Mononuclear cell (primary cell): ENCODE measurements around the gene FAM187B. TPM values are rescaled to one million over a fixed set of nuclear protein-coding genes. Genes with fewer than 3 reads are reported as not detected.

Experiments
- H3K27me3 ChIP-seq: 2 replicates; pipeline ENCODE4 v1.6.0; 2011; ENCODE audit warnings: low read length, control low read depth; ENCODE audit not compliant: insufficient read depth
- H3K4me1 ChIP-seq: 2 replicates; pipeline ENCODE4 v1.5.1; 2011; ENCODE audit warnings: mild to moderate bottlenecking, low read length, control low read depth; ENCODE audit not compliant: insufficient read depth
- H3K4me3 ChIP-seq: 2 replicates; pipeline ENCODE4 v1.5.1; 2011; ENCODE audit warnings: mild to moderate bottlenecking, low read length, moderate library complexity
- H3K9me3 ChIP-seq: 2 replicates; pipeline ENCODE4 v1.5.1; 2011; ENCODE audit warnings: low read depth, mild to moderate bottlenecking, control low read depth, low read length
- total RNA-seq: library from RNA; depleted of rRNA; stranded (reverse); fragments of >200 nt; gene quantifications from one replicate; pipeline ENCODE4 v1.2.3, GENCODE V29; 2012

FAM187B gene
- 0.21 TPM for total RNA-seq

DNA sequence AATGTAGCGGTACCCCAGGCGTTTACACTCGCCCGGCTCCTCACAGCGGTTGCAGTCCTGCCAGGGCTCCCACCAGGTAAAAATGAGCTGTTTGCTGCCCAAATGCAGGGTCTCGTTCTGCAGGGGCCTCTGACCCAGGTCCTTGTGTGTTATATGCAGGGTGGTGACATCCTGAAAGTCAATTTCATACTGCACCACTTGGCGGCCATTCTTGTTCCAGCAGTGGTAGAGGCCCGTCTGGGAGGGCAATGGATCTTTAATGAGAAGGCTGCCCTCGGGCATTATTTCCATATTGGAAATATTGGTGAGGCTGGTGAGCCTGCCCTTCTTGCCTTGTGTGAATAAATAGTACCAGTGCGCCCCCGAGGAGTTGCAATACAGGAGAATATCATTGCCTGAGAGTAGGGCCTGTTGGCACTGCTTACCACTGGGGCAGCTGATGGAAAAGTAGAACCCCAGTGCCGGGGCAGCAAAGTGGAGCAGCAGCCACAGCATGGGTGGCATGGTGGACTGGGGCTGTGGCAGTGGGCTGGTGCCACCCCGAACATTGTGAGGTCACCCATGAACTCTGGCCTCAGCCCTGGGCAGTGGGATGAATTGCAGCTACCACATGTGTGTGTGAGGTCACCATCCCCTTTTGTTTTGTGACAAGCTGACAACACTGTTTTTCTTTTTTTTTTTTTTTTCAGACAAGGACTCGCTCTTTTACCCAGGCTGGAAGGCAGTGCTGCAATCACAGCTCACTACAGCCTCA is at the start of gene FAM187B:
TSS of gene FAM187B (minus strand) at position 563 of the 754 bp plus-strand sequence. CDS start at position 504, 59 bp downstream.
- H3K4me3 ChIP-seq: no peak within 1 kb of the TSS
- H3K27me3 ChIP-seq: no peaks in the 10 kb centered on the region
- peaks cover 11% of the 10 kb centered on the region for H3K4me1 ChIP-seq
- no peaks in the 10 kb centered on the region for H3K9me3 ChIP-seq

DNA sequence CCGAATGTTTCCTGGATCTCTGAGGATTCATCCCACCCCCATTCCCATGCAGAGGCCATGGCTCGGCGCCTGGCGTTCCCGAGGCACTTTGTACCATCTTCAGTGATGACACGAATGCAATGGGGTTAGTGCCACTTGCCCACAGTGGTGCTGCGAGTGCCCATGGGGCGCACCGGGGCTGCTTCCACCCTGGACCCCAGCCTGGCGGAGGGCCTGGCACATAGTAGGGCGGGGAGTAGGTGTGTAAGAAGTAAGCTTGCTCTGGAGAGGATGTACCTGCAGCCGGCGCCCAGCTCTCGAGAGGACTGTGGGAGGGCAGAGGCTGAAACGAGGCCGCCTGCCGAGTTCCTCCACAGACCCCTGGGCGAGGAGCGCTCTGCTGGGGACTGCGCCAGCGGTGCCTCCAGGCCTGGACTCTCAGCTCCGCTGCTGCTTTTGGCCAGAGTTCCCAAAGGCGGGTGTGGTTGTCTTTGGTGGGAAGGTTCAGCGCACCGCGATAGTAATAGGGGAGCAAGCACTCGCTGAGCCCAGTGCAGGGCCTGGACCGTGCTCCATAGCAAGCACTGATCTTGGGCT is 48.3 kb upstream of the FAM187B start:
- no peaks in the 10 kb centered on the region for H3K27me3 ChIP-seq
- no peaks in the 10 kb centered on the region for H3K9me3 ChIP-seq
- H3K4me3 ChIP-seq: no peak overlapping the region
- H3K4me1 ChIP-seq: peaks cover 30% of the 10 kb centered on the region

DNA sequence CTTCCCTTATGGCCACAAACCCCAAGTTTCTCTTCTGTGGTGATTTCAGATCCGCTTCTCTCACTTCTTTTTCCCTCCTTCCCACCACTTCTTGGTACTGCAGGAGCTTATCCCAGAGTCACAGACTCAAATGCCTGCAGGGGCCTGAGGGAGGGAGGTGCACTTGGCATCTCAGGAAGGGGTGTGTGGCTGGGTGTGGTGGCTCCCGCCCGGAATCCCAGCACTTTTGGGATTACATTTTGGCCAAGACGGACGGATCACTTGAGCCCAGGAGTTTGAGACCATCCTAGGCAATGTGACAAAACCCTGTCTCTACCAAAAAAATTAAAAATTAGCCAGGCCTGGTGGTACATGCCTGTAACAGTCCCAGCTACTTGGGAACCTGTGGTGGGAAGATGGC is 45.8 kb upstream of the FAM187B start:
- no peaks in the 10 kb centered on the region for H3K27me3 ChIP-seq
- no peaks in the 10 kb centered on the region for H3K9me3 ChIP-seq
- no peak overlapping the region for H3K4me3 ChIP-seq
- H3K4me1 ChIP-seq: peaks cover 33% of the 10 kb centered on the region

- peaks cover 33% of the 10 kb centered on the region for H3K4me1 ChIP-seq
- H3K9me3 ChIP-seq: no peaks in the 10 kb centered on the region
- H3K27me3 ChIP-seq: no peaks in the 10 kb centered on the region
- H3K4me3 ChIP-seq: no peak overlapping the region
Measured at GRCh38 chr19:35273686-35274259, 45.2 kb upstream of the FAM187B start.

GRCh38 chr19:35272954-35273649 is 44.6 kb upstream of the FAM187B start:
- Histone ChIP-seq H3K27me3 (no peaks in the 10 kb centered on the region), H3K4me1 (peaks cover 33% of the 10 kb centered on the region), H3K4me3 (no peak overlapping the region), H3K9me3 (no peaks in the 10 kb centered on the region)

DNA sequence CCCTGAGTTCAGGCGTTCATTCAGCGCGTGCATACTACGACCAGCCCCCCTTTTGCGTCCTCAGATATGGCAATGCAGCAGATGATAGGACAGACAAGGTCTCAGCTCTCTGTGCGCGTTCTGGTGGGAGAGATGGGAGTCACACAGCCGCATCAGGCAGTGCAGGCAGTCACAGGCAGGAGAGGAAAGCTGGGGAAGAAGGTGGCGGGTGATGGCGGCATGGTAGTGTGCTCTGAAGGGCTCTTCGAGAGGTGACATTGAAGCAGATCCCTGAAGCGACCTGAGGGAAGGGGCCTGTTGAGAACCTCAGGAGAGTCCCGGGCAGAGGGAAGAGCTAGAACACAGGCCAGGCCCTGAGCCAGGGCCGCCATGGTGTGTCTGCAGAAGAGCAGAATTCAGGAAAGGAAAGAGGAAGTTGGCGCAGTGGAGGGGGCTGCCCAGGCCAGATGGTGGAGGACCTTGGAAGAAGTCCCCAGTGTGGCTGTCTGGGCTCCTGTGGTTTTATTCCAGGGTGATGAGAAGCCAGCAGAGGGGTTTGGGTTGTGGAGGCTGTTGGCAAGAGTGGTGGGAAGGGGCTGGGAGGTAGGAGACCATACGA is 43.7 kb upstream of the FAM187B start:
- H3K9me3 ChIP-seq: no peaks in the 10 kb centered on the region
- no peak overlapping the region for H3K4me3 ChIP-seq
- H3K27me3 ChIP-seq: no peaks in the 10 kb centered on the region
- H3K4me1 ChIP-seq: peaks cover 37% of the 10 kb centered on the region

DNA sequence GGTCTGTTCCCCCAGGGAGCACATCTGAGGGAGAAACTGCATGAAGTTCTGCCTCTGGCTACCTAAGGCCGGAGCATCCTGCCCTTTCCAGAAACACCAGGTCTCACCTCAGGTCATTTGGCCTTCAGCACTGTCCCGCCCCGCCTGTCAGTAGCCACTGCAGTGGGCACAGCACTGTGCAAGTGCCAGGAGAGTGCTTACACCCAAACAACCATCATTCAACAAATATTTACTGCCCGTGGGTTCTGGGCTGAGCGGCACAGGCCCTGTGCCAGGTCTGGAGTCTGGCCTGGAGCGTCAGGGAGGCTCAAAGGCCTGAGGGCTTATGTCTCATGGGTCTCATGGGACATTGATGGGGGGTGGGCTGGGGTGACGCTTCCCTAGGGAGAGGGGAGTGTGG is 43.0 kb upstream of the FAM187B start:
- Histone ChIP-seq H3K27me3 (no peaks in the 10 kb centered on the region), H3K4me3 (no peak overlapping the region), H3K4me1 (peaks cover 44% of the 10 kb centered on the region), H3K9me3 (no peaks in the 10 kb centered on the region)

DNA sequence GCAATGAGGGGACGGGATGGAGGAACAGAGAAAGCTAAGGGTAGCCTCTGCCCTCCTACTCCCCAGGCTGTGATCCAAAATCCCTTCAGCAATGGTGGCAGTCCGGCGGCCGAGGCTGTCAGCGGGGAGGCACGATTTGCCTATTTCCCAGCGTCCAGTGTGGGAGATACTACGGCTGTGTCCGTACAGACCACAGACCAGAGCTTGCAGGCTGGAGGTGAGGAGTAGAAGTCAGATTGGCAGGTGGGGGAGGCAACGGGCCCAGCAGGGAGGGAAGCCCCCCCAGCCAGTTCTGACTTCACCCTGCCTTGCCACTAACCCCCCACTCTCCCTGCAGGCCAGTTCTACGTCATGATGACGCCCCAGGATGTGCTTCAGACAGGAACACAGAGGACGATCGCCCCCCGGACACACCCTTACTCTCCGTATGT is 41.9 kb upstream of the FAM187B start:
- Histone ChIP-seq H3K9me3 (no peaks in the 10 kb centered on the region), H3K4me1 (peaks cover 56% of the 10 kb centered on the region), H3K27me3 (no peaks in the 10 kb centered on the region), H3K4me3 (no peak overlapping the region)

DNA sequence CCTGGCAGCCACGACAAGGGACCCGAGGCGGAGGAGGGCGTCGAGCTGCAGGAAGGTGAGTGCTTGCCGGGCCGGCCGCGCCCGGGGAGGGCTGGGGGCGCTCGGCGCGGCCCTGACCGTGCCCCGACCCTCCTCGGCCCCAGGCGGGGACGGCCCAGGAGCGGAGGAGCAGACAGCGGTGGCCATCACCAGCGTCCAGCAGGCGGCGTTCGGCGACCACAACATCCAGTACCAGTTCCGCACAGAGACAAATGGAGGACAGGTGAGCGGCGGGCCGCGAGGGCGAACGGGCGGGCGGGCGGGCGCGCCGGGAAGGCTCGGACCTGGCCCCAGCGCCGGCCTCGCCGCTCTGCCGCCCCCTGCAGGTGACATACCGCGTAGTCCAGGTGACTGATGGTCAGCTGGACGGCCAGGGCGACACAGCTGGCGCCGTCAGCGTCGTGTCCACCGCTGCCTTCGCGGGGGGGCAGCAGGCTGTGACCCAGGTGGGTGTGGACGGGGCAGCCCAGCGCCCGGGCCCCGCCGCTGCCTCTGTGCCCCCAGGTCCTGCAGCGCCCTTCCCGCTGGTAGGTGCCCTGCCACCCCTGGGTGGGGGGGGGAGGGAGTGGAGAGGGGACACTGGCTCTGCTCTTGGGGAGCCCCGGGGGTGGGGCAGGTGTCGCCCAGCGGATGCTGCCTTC is 41.0 kb upstream of the FAM187B start:
- Histone ChIP-seq H3K9me3 (no peaks in the 10 kb centered on the region), H3K27me3 (no peaks in the 10 kb centered on the region), H3K4me1 (peaks cover 64% of the 10 kb centered on the region), H3K4me3 (peak overlapping the region; percentile 54)

DNA sequence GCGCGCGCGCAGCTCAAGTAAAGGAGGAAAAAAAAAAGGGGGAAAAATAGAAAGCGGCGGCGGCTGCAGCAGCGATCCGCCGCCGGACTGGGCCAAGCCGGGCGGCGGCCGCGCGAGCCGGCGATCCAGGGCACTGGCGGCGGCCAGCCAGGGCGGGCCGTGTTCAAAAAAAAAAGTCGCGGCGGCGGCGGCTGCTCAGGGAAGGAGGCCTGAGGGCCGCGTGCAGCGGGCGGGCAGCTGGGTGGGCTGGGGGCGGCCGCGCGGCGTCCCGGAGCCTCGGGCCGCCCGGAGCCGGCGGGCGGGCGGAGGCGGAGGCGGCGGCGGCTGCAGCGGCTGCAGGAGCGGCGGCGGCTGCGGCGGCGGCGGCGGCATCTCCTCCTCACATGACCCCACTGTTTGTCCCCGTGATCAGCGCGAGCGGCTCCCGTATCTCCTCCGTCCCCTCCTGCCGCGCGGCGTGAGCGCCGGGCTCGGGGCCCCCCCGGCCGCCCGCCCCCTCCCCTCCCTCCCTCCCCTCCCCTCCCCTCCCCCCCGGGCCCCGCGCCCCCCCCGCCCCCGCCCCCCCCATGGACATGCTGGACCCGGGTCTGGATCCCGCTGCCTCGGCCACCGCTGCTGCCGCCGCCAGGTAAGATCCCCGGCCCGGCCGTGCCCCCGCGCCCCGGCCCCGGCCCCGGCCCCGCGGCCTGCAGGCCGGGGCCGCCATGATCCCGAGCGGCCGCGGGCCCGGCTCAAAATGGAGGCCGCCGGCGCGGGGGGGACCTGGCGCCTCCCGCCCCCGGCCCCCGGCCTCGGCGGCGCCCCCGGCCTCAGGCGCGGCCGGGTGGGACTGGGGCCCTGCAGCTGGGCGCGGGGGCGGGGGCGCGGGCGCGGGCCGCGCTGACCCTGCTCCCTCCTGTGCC is 40.2 kb upstream of the FAM187B start, which contains the start of gene USF2:
TSS of gene USF2 (plus strand) at position 427 of the 902 bp plus-strand sequence. CDS start at position 567, 140 bp downstream.
- Histone ChIP-seq H3K27me3 (no peaks in the 10 kb centered on the region), H3K4me3 (peak within 1 kb of the TSS; percentile 86), H3K4me1 (peaks cover 72% of the 10 kb centered on the region), H3K9me3 (no peaks in the 10 kb centered on the region)

GRCh38 chr19:35267818-35268535 is 39.4 kb upstream of the FAM187B start:
- H3K27me3 ChIP-seq: no peaks in the 10 kb centered on the region
- H3K4me3 ChIP-seq: peak overlapping the region; percentile 86
- peaks cover 65% of the 10 kb centered on the region for H3K4me1 ChIP-seq
- H3K9me3 ChIP-seq: no peaks in the 10 kb centered on the region

DNA sequence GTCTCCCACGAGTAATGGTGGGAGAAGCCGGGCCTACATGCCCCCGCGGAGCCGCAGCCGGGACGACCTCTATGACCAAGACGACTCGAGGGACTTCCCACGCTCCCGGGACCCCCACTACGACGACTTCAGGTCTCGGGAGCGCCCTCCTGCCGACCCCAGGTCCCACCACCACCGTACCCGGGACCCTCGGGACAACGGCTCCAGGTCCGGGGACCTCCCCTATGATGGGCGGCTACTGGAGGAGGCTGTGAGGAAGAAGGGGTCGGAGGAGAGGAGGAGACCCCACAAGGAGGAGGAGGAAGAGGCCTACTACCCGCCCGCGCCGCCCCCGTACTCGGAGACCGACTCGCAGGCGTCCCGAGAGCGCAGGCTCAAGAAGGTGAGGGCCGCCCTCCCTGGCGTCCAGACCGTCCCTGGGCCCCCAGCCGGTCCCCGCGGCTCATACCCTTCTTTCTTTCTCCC is 38.8 kb upstream of the FAM187B start:
- Histone ChIP-seq H3K4me1 (peaks cover 59% of the 10 kb centered on the region), H3K4me3 (peak overlapping the region; percentile 86), H3K27me3 (no peaks in the 10 kb centered on the region), H3K9me3 (no peaks in the 10 kb centered on the region)
